Muscle of back (tissue), 13 donors: ENCODE measurements around the gene HSPA1A. TPM values are rescaled to one million over a fixed set of nuclear protein-coding genes. Genes with fewer than 3 reads are reported as not detected.

ENCODE experiments used
- DNase-seq, 3 donors: peaks; one replicate each; pipeline versions ENCODE4 v3.0.0 to v3.0.0-alpha.2; 2013
- long read RNA-seq, 9 donors: transcript quantifications; one replicate each; lab custom pipeline, GENCODE V29; 2026
- polyA plus RNA-seq, 10 donors: library from polyadenylated mRNA; unstranded; fragments of 120-200 nt; gene quantifications; one replicate each; pipeline ENCODE4 v1.2.1, GENCODE V29; 2013; ENCODE audit not compliant: insufficient read length in 10 of 10

The HSPA1A gene
- polyA plus RNA-seq, result 100 to 1,000 TPM in 1 of 10 donors, 10 to 100 TPM in 9; 47.4 to 176 (median 71.8) TPM
- long read RNA-seq, donor 1, transcript HSPA1A-201 (1 exons, 2,483 nt), result major isoform, 37 of 37 reads
- long read RNA-seq, donor 1, partial matches to known transcripts, result 0 of 37 reads
- long read RNA-seq, donor 1, other reads (novel, unspliced or antisense), result 0 of 37 reads
- long read RNA-seq, donor 2, transcript HSPA1A-201 (1 exons, 2,483 nt), result major isoform, 15 of 15 reads
- long read RNA-seq, donor 2, partial matches to known transcripts, result 0 of 15 reads
- long read RNA-seq, donor 2, other reads (novel, unspliced or antisense), result 0 of 15 reads
- long read RNA-seq, donor 3, result 0 reads
- long read RNA-seq, donor 4, transcript HSPA1A-201 (1 exons, 2,483 nt), result major isoform, 20 of 20 reads
- long read RNA-seq, donor 4, partial matches to known transcripts, result 0 of 20 reads
- long read RNA-seq, donor 4, other reads (novel, unspliced or antisense), result 0 of 20 reads
- long read RNA-seq, donor 5, transcript HSPA1A-201 (1 exons, 2,483 nt), result major isoform, 47 of 47 reads
- long read RNA-seq, donor 5, partial matches to known transcripts, result 0 of 47 reads
- long read RNA-seq, donor 5, other reads (novel, unspliced or antisense), result 0 of 47 reads
- long read RNA-seq, donor 6, transcript HSPA1A-201 (1 exons, 2,483 nt), result major isoform, 26 of 26 reads
- long read RNA-seq, donor 6, partial matches to known transcripts, result 0 of 26 reads
- long read RNA-seq, donor 6, other reads (novel, unspliced or antisense), result 0 of 26 reads
- long read RNA-seq, donor 7, transcript HSPA1A-201 (1 exons, 2,483 nt), result major isoform, 13 of 13 reads
- long read RNA-seq, donor 7, partial matches to known transcripts, result 0 of 13 reads
- long read RNA-seq, donor 7, other reads (novel, unspliced or antisense), result 0 of 13 reads
- long read RNA-seq, donor 8, transcript HSPA1A-201 (1 exons, 2,483 nt), result major isoform, 26 of 26 reads
- long read RNA-seq, donor 8, partial matches to known transcripts, result 0 of 26 reads
- long read RNA-seq, donor 8, other reads (novel, unspliced or antisense), result 0 of 26 reads
- long read RNA-seq, donor 9, transcript HSPA1A-201 (1 exons, 2,483 nt), result major isoform, 5 of 5 reads
- long read RNA-seq, donor 9, partial matches to known transcripts, result 0 of 5 reads
- long read RNA-seq, donor 9, other reads (novel, unspliced or antisense), result 0 of 5 reads

GRCh38 chr6:31815025-31815838, at the start of gene HSPA1A, which contains the start of gene HSPA1L:
Gene HSPA1A (plus strand): TSS chr6:31815543. CDS start chr6:31815757, 214 bp downstream.
Gene HSPA1L (minus strand): TSS chr6:31815283. CDS start chr6:31811972, 3,311 bp downstream.
- DNase-seq, result peak; percentile 98

DNA sequence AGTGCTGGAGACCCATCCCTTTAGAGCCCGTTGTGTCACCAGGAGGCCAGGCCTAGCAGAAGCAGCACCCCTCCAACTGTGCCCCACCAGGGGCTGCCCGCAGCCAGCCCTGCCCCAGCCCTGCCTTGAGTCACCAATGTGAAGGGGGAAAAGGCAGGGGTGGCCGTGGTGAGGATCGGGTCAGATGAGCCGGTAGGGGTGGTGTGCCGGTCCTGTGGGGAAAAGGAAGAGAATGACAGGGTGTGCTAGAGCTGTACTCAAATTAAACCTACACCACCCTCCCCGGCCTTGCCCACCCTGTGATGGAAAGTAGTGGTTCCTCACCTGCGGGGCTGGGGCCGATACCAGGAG, 49.8 kb upstream of the HSPA1A start:
- no peak for DNase-seq

DNA sequence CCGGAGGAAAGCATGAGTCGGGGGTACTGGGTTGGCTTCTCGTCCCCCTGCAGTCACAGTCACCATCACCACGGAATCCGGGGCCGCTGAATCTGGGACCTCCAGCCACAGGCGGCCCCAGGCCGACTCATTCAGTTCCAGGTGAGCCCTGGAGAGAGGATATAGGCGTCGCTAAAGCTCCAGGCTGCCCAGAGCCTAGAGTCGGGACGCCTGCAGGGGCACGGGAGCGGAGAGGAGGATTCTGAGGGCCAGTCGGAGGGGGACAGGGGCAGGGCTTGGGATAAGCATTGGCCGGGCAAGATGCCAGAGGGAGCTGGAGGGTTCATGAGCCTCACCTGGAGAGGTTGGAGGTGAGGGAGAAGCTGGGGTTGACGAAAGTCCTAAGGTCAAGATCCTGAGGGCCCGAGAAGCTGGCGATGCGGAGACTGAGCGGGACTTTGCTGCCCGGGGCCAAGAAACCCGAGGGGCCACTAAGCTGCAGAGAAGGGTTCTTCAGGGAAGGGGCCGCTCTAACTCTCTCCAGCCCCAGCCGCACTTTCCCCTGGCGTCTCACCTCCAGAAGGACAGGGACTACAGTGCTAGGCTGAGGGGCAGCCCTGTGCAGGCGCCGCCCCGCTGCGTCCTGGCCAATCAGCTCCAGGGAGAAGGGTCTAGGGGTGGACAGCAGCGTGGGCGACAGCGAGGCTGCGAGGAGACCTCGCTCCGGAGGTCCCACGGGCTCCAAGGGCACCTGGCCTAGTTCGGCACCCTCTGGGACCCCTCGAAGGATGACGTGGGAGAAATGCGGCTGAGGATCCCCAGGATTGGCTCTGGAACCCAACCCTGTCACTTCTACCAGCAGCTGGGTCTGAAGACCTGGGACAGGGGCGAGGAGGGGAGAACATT, 49.2 kb upstream of the HSPA1A start:
- peak in 1 of 3 donors; percentile 34 for DNase-seq

DNA sequence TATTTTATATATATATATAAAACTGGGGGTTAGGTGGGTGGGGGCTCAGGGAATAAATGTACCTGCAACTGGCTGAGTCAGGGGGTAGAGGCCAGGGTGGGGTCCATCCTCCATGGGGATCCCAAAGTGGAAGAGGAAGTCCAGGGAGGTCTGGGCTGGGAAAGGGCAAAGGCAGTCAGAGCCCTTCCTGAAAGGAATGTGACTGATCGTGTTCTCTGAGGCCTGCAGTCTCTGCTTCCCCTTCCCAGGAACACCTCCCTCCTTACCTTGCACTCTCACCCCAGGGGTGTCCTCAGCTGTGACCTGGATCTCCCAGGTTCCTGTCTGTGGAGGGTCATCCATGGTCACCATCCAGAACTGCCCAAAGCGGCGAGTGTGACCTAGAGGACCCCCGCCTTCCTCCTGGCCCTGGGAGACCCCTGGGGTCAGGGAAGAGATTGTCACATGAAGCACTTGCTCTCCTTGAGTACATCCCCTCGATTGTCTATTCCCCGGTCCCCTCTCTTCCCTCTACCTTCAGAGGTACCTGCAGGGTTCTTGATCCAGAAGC, 48.2 kb upstream of the HSPA1A start:
- no peak for DNase-seq

DNA sequence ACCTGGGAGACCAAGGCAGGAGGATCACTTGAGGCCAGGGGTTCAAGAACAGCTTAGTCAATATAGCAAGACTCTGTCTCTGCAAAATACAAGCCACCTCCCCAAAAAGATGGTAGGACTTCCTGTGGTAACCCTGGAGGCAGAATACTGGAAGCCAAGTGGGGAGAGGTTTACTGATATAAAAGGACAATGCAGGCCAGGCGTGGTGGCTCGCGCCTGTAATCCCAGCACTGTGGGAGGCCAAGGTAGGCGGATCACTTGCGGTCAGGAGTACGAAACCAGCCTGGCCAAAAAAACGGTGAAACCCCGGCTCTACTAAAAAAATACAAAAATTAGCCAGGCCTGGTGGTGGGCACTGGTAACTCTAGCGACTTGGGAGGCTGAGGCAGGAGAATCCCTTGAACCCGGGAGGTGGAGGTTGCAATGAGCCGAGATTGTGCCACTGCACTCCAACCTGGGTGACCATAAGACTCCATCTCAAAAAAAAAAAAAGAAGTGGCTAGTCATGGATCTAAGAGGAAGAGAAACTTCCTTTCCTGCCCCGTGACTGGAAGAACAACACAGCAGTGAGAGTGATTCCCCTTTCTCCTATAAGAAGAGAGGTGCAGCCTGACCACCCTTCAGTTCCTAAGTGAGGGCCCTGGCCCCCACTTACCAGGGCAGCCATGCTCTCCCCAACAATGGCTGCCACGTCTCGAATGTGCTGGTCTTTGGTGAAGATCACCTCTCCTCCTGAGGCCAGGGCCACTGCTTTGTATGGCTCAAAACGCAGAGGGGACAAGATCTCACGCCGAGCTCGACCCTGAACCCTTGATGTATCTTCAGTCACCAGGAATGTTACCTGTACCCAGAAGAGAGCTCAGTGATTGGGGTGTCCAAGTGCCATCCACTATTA, 46.7 kb upstream of the HSPA1A start:
- DNase-seq, result no peak

- peak in 2 of 3 donors; percentile 23 to 45 for DNase-seq
Observed at GRCh38 chr6:31769684-31770371, 45.5 kb upstream of the HSPA1A start.

- no peak for DNase-seq
Observed at GRCh38 chr6:31770860-31771259, 44.5 kb upstream of the HSPA1A start.

GRCh38 chr6:31771992-31772358, 43.4 kb upstream of the HSPA1A start:
- no peak for DNase-seq

DNA sequence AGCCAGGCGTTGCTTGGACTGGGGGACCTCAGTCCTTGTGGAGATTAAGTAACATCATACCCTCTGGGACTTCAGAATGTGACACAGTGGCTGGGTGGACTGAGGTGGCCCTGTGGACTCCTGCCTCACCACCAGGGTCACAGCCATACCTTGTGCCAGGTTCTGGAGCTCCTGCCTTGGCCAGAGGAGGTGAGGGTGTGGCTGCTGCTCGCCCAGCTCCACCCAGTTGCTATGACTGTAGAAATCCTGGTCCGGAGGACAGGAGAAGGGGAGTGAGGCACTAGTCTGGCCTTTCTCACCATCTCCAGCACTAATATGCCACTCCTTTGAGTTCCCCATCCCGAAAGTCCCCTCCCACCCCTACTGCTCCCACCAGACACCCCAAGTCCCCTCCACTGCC, 40.2 kb upstream of the HSPA1A start:
- DNase-seq, result no peak

- DNase-seq, result no peak
Observed at GRCh38 chr6:31775633-31776484, 39.5 kb upstream of the HSPA1A start.

DNA sequence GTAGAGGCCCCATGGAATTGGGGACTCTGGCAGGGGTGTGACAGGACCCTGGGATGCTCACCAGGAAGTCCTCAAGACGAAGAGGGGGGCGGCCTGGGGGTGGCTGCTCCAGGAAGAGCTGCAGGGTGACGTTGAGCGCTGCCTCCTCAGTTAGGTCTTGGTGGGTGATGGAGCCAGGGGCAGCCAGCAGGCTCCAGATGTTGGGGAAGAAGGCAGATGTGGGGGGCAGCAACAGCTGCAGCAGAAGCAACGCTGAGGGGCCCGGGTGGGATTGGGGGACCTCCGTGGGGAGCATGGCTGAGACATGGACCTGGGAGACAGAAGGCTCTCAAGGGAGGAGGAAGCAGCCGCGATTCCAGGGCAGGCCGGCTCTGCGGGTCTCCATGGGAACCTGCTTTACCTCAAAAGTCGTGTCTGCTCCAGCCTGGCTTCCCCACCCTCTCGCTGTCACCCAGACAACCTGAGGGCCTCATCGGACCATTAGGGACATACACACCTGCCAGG, 38.8 kb upstream of the HSPA1A start:
- DNase-seq, result no peak

DNA sequence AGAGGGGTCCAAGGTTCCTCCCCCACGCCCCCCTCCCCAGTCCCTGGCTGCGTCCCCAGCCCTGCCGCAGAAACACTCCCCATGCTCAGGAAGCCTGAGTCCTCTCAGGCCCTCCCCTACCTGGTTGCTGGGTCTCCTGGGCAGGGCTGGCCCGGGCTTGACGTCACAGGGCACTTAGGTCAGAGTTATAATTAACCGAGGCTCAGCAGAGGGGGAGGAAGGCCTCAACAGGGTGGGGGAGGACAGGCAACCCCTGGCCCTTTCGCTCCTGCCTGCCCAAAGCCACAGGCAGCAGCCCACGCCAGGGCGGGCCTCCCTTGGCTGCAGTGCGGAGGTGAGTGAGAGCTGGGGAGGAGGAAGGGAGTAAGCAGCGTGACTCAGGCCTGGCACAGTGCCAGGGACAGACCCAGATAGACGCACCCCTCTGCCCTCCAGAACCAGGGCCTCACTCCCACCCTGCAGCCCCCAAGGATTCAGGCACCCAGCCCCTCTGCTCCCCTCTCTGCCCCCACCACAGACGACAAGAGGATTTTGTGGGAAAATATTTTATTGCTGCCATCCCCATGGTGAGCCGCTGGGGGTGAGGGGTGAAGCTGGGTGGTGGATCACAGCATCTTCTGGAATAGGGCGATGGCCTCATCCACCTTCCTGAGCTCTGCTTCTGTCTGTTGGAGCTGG, 38.2 kb upstream of the HSPA1A start, which contains the start of gene VWA7:
Gene VWA7 (minus strand): TSS at position 340 of the 678 bp plus-strand sequence. CDS start 549 bp downstream, outside the sequence.
- peak in 2 of 3 donors; percentile 42 to 48 for DNase-seq

DNA sequence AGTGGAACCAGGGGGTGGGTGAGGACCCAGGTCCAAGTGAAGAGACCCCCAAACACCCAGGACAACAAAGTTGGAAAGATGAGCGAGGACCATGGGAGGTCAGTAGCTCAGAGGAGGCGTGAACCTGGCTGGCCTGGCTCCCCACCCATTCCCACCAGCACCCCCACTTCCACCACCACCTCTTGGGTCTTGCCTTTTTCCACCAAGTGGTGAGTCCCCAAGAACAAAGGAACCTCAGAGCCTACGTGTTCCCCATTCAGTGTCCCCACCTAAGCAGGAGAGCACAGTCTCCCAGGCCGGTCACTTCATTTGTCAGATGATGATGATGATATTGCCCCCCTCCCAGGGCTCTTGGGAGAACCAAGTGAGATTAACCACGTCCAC, 37.7 kb upstream of the HSPA1A start:
- DNase-seq, result no peak

DNA sequence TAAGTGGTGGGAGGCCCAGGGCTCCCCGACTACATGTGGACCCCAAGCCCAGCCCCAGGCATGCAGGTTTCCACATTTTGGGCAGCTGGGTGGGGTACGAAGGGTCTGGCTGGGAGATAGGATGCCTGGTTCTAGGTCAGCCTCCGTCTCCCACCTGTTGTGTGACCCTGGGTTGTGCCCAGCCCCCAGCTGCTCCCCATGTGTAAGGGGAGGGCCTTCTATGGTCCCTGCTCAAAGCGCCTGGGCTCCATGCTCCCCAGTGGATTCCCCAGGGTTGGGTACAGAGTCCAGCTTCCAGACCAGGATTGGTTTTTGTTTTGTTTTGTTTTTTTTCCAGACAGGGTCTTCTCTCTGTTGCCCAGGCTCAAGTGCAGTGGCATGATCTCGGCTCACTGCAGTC, 37.1 kb upstream of the HSPA1A start:
- DNase-seq, result no peak

- DNase-seq, result no peak
Observed at GRCh38 chr6:31778999-31779885, 36.1 kb upstream of the HSPA1A start.
